Hepatocyte (in vitro differentiated cells): ENCODE results near the gene NPLOC4. TPM values are rescaled to one million over a fixed set of nuclear protein-coding genes. Genes with fewer than 3 reads are reported as not detected.
A peak's percentile ranks its signal among the peaks of the same experiment; 100 is the strongest.

ENCODE experiments used
- DNase-seq: peaks from one replicate; pipeline ENCODE4 v3.0.0-alpha.2; 2016; ENCODE audit warnings: low spot score
- H2AFZ ChIP-seq: fragments of 200-600 bp; sonication (generic); 2 replicates; pipeline ENCODE4 v1.6.0; 2016; ENCODE audit warnings: antibody characterized with exemption, mild to moderate bottlenecking
- H3K27ac ChIP-seq: fragments of 200-600 bp; sonication (generic); 2 replicates; pipeline ENCODE4 v1.5.1; 2016; ENCODE audit warnings: mild to moderate bottlenecking
- H3K27me3 ChIP-seq: fragments of 200-600 bp; sonication (generic); 2 replicates; pipeline ENCODE4 v1.6.1; 2016
- H3K36me3 ChIP-seq: fragments of 200-600 bp; sonication (generic); replicated peaks from 2 replicates; pipeline ENCODE4 v1.5.1; 2016; ENCODE audit warnings: low read depth; ENCODE audit not compliant: insufficient read depth
- H3K4me1 ChIP-seq: fragments of 200-600 bp; sonication (generic); 2 replicates; pipeline ENCODE4 v1.5.1; 2016; ENCODE audit warnings: mild to moderate bottlenecking, moderate library complexity; ENCODE audit not compliant: insufficient read depth
- H3K4me2 ChIP-seq: fragments of 200-600 bp; sonication (generic); 2 replicates; pipeline ENCODE4 v1.6.0; 2016
- H3K4me3 ChIP-seq: fragments of 200-600 bp; sonication (generic); 2 replicates; pipeline ENCODE4 v1.5.1; 2016; ENCODE audit warnings: mild to moderate bottlenecking
- H3K79me2 ChIP-seq: fragments of 200-600 bp; sonication (generic); 2 replicates; pipeline ENCODE4 v1.6.0; 2017; ENCODE audit warnings: mild to moderate bottlenecking
- H3K9me2 ChIP-seq: fragments of 200-600 bp; sonication (generic); replicated peaks from 2 replicates; pipeline ENCODE4 v1.6.0; 2017; ENCODE audit warnings: mild to moderate bottlenecking; ENCODE audit not compliant: insufficient read depth
- H3K9me3 ChIP-seq: fragments of 200-600 bp; sonication (generic); 2 replicates; pipeline ENCODE4 v1.5.1; 2016; ENCODE audit warnings: low read depth, mild to moderate bottlenecking
- H4K20me1 ChIP-seq: fragments of 200-600 bp; sonication (generic); 2 replicates; pipeline ENCODE4 v1.6.0; 2016; ENCODE audit warnings: mild to moderate bottlenecking; ENCODE audit not compliant: insufficient read depth, poor library complexity, severe bottlenecking
- CTCF ChIP-seq: fragments of 200-600 bp; sonication (generic); IDR thresholded peaks from 2 replicates; pipeline ENCODE4 v1.5.1; 2016; ENCODE audit warnings: antibody characterized with exemption, mild to moderate bottlenecking; ENCODE audit not compliant: poor library complexity
- EZH2 ChIP-seq: fragments of 200-600 bp; sonication (generic); IDR thresholded peaks from 2 replicates; pipeline ENCODE4 v1.6.1; 2016; ENCODE audit warnings: antibody characterized with exemption, mild to moderate bottlenecking, borderline replicate concordance
- EZH2phosphoT487 ChIP-seq: fragments of 200-600 bp; sonication (generic); IDR thresholded peaks from one replicate; pipeline ENCODE4 v1.6.1; 2018; ENCODE audit warnings: antibody characterized with exemption, mild to moderate bottlenecking, low read depth, moderate library complexity; ENCODE audit not compliant: unreplicated experiment, severe bottlenecking
- WGBS: methylation state at CpG from one replicate; pipeline ENCODE4 v1.1.6; 2016; ENCODE audit warnings: low lambda C conversion rate; ENCODE audit errors: missing lambda C conversion rate; 5-methylcytosine and 5-hydroxymethylcytosine counted together
- polyA plus RNA-seq: library from polyadenylated mRNA; unstranded; fragments of >200 nt; fragmentation: Nextera tagmentation; extraction: Ambion mirVana; gene quantifications from 2 replicates; pipeline ENCODE4 v1.2.1, GENCODE V29; 2016
- total RNA-seq: library from RNA; depleted of rRNA; stranded (reverse); fragments of >200 nt; gene quantifications from 2 replicates; pipeline ENCODE4 v1.2.3, GENCODE V29; 2014

NPLOC4 gene
- total and polyA plus RNA-seq, 2 experiments from 2014 or later, result 53.7 to 54.6 TPM

- 2% methylated on average over 9 of the region's 9 CpGs for WGBS
- TF ChIP-seq CTCF (no peak), EZH2phosphoT487 (no peak), EZH2 (no peak)
- Histone ChIP-seq H3K4me1 (peaks cover 29% of the 10 kb centered on the region), H4K20me1 (peaks cover 57% of the 10 kb centered on the region), H3K4me3 (peak overlapping the region; percentile 91), H3K27me3 (no peaks in the 10 kb centered on the region), H3K36me3 (peaks cover 9% of the 10 kb centered on the region), H3K27ac (peak overlapping the region; percentile 97), H2AFZ (no peak overlapping the region), H3K79me2 (peaks cover 64% of the 10 kb centered on the region), H3K9me3 (no peaks in the 10 kb centered on the region), H3K9me2 (no peaks in the 10 kb centered on the region), H3K4me2 (peak overlapping the region; percentile 98)
- DNase-seq, result no peak
Observed at GRCh38 chr17:81511554-81511803, 125.4 kb downstream of the NPLOC4 start.

GRCh38 chr17:81510785-81511553, 125.9 kb downstream of the NPLOC4 start:
- H3K4me2 ChIP-seq, result peak overlapping the region; percentile 98
- peak overlapping the region; percentile 97 for H3K27ac ChIP-seq
- no peaks in the 10 kb centered on the region for H3K27me3 ChIP-seq
- DNase-seq, result no peak
- H3K9me3 ChIP-seq, result no peaks in the 10 kb centered on the region
- no peak overlapping the region for H2AFZ ChIP-seq
- H3K9me2 ChIP-seq, result no peaks in the 10 kb centered on the region
- peaks cover 53% of the 10 kb centered on the region for H4K20me1 ChIP-seq
- WGBS, result 4% methylated on average over 48 of the region's 48 CpGs
- TF ChIP-seq CTCF (no peak), EZH2phosphoT487 (no peak), EZH2 (no peak)
- H3K36me3 ChIP-seq, result peaks cover 9% of the 10 kb centered on the region
- H3K79me2 ChIP-seq, result peaks cover 59% of the 10 kb centered on the region
- H3K4me1 ChIP-seq, result peaks cover 24% of the 10 kb centered on the region
- H3K4me3 ChIP-seq, result peak overlapping the region; percentile 91

- no peak for DNase-seq
- Histone ChIP-seq H3K27ac (peak overlapping the region; percentile 97), H4K20me1 (peaks cover 48% of the 10 kb centered on the region), H2AFZ (no peak overlapping the region), H3K4me1 (peaks cover 17% of the 10 kb centered on the region), H3K9me2 (no peaks in the 10 kb centered on the region), H3K4me3 (peak overlapping the region; percentile 91), H3K9me3 (no peaks in the 10 kb centered on the region), H3K27me3 (no peaks in the 10 kb centered on the region), H3K79me2 (peaks cover 51% of the 10 kb centered on the region), H3K4me2 (peak overlapping the region; percentile 98), H3K36me3 (peaks cover 9% of the 10 kb centered on the region)
- 9% methylated on average over 22 of the region's 22 CpGs for WGBS
- TF ChIP-seq EZH2, result peak; percentile 41
- TF ChIP-seq CTCF, result no peak
- no peak for TF ChIP-seq EZH2phosphoT487
Observed at GRCh38 chr17:81509972-81510784, 126.7 kb downstream of the NPLOC4 start.
